Hematopoietic multipotent progenitor cell treated with erythropoietin and hydrocortisone succinate and interleukin-3 and kit ligand, for 17 days (in vitro differentiated cells): ENCODE measurements around the gene DSP.
A peak's percentile ranks its signal among the peaks of the same experiment; 100 is the strongest.

Source experiments
- DNase-seq: peaks from one replicate; pipeline ENCODE4 v3.0.0-alpha.2; 2015; ENCODE audit warnings: low spot score

Gene DSP

GRCh38 chr6:7559651-7560385 is 18.3 kb downstream of the DSP start:
- no peak for DNase-seq

- DNase-seq: no peak
Observed at GRCh38 chr6:7561153-7561964, 19.9 kb downstream of the DSP start.

DNA sequence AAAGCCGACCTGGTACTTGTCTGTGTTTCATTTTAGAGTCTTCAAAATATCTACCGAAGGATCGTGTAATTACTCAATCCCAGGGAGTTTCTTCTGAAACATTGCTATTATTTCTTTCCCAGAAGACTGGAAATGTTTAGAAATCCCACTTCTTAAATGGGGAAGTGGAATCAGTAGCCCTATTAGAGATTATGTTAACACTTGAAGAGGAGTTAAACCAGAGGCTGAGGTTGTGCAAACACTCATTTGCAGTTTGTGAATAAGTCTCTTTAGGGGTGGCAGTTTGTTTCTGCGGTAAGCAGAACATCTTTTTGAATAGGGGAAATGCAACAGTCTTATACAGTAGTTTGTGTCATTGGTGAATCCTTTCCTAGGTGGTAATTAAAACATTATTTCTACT is 21.3 kb downstream of the DSP start:
- no peak for DNase-seq

GRCh38 chr6:7566107-7566506 is 24.6 kb downstream of the DSP start:
- DNase-seq: no peak

DNA sequence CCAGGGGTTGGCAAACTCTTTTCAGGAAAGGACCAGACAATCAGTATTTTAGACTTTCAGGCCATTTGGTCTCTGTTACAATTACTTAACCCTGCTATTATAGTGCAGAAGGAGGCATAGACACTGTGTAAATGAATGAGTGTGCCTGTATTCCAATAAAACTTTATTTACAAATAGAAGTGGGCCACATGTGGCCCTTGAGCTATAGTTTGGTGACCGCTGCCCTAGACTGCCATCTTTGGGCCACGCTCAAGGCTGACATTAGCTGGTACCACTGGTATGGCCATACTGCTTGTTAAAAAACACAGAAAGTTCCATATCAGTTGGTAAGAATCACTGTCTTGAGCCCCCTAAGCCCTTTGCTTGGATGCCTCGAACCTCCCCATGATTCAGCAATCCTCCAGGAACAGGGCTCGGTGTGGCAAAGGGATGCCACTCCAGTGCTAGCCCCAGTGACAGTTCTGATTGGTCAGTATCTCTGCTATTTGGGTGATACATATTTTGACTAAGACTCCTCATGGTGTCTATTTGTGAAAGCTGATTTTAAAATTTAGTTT is 25.2 kb downstream of the DSP start:
- DNase-seq: no peak

DNA sequence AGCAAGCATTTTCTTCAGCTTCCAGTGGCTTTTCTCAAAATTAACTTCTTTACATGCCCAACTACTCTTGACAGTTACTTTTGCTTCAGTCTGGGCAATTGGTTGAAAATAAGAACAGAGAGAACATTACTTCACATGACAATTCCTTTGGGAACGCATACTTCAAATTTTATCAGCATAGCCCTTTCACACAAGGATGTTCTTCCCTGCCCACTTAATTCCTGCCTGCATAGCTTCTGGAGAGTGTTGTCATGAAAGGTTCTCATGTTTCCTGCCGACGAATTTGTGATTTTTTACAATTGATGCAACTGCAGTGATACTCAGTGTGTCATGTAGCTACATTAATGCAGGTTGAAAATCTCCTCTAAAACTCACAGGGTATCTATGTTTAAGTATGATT is 26.6 kb downstream of the DSP start:
- DNase-seq: no peak

GRCh38 chr6:7569082-7569481 is 27.6 kb downstream of the DSP start:
- DNase-seq: no peak

- no peak for DNase-seq
Observed at GRCh38 chr6:7572213-7572943, 30.9 kb downstream of the DSP start.

DNA sequence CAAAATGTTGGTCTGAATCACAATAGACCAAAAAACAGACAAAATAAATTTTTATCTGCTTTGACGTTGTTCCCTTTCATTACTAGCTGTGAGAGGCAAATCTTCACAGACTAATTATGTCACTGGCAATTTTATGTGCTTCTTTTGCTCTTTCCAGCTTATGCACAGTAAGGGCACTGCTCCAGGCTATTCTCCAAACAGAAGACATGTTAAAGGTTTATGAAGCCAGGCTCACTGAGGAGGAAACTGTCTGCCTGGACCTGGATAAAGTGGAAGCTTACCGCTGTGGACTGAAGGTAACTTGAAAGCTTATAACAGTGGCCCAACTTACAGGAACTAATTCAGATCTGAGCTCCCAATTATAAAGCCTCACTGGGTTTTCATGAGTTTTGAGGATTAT is 33.0 kb downstream of the DSP start:
- no peak for DNase-seq

DNA sequence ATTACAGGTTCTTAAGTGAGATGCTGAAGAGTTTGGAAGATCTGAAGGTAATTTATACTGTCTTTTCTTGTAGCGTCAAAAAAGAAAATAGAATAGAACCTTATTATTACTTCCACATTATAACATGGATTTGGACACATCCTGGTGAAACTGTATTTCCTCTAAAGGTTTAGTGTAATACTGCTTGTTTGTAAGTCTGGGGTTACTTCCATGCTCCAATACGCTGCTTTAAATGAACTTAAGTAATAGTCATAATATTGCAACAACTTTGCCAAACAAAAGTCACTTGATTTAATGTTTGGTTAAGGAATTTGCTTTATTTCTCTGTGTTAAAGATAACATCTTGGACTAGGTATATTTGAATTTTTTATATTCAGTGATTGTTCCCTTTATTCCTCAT is 37.0 kb downstream of the DSP start:
- no peak for DNase-seq

GRCh38 chr6:7578931-7579330 is 37.5 kb downstream of the DSP start:
- no peak for DNase-seq

DNA sequence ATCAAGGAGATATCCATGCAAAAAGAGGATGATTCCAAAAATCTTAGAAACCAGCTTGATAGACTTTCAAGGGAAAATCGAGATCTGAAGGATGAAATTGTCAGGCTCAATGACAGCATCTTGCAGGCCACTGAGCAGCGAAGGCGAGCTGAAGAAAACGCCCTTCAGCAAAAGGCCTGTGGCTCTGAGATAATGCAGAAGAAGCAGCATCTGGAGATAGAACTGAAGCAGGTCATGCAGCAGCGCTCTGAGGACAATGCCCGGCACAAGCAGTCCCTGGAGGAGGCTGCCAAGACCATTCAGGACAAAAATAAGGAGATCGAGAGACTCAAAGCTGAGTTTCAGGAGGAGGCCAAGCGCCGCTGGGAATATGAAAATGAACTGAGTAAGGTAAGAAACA is 38.4 kb downstream of the DSP start:
- DNase-seq: peak; percentile 30

- no peak for DNase-seq
Observed at GRCh38 chr6:7580537-7580926, 39.1 kb downstream of the DSP start.

DNA sequence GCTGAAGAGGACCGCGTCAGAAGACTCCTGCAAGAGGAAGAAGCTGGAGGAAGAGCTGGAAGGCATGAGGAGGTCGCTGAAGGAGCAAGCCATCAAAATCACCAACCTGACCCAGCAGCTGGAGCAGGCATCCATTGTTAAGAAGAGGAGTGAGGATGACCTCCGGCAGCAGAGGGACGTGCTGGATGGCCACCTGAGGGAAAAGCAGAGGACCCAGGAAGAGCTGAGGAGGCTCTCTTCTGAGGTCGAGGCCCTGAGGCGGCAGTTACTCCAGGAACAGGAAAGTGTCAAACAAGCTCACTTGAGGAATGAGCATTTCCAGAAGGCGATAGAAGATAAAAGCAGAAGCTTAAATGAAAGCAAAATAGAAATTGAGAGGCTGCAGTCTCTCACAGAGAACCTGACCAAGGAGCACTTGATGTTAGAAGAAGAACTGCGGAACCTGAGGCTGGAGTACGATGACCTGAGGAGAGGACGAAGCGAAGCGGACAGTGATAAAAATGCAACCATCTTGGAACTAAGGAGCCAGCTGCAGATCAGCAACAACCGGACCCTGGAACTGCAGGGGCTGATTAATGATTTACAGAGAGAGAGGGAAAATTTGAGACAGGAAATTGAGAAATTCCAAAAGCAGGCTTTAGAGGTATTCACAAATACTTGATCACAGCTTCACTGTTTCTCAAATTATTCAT is 39.6 kb downstream of the DSP start:
- no peak for DNase-seq

- no peak for DNase-seq
Observed at GRCh38 chr6:7585287-7585930, 43.9 kb downstream of the DSP start.

GRCh38 chr6:7587631-7588100 is 46.2 kb downstream of the DSP start:
- no peak for DNase-seq

GRCh38 chr6:7588506-7588905 is 47.0 kb downstream of the DSP start:
- no peak for DNase-seq

DNA sequence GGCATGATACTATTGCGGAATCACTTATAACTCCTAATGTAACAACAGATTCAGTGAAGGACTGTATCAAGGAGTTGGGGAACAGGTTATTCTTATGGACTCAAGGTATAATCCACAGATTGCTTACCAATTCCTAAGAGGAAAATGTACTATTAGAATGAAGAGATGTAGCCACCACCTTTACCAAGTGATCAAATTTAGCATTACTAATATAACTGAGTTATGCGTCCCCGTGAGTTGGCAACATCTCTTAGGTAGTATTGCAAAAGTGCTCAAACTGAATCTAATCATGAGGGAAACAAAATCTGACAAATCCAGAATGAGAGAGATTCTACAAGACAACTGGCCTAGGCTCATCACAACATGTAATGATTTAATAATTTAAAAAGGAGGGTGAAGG is 47.8 kb downstream of the DSP start:
- no peak for DNase-seq

DNA sequence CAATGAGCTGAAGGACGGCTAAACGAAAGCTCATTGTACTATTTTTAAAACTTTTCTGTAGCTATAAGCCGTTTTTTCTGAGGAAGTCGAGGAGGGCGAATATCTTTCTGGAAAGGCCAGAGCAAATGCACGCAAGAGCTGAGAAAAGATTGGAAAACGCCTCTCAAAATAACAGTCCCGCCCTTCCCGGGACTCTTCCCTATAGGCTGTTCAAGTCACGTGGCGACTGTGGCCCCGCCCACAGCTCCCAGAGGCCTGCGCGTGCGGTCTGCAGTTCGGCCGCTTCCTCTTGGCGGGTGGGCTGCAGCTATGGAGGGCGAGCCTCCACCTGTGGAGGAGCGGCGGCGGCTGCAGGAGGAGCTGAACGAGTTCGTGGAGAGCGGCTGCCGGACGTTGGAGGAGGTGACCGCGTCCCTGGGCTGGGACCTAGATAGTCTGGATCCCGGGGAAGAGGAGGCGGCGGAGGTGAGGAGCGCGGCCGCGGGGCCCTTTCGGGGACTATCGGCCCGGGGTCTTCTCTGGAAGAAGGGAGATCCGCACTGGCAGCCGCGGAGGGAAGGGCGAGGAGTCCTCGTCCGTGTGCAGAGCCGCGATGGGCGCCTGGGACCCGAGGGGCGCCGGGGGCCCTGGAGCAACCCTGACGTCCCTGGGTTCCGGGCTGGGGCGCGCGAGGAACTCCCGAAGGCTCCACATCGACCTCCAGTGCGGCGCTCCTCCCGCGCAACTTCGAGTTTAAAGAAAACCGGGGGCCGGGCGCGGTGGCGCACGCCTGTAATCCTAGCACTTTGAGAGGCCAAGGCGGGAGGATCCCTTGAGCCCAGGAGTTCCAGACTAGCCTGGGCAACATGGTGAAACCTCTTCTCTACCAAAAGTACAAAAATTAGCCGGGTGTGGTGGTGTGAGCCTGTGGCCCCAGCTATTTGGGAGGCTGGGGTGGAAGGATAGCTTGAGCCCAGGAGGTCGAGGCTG is 48.8 kb downstream of the DSP start, which contains the start of gene SNRNP48:
SNRNP48 (plus strand) TSS at position 250 of the 969 bp plus-strand sequence; CDS start at position 310, 60 bp downstream.
- DNase-seq: peak; percentile 92

GRCh38 chr6:7590918-7591302 is 49.4 kb downstream of the DSP start:
- peak; percentile 17 for DNase-seq
